IPS-11a (cell line): ENCODE results near the gene PLD5.
"Not testable (repeated sequence)": the region's sequence is repeated elsewhere in the genome, so short reads cannot be mapped to it uniquely, and the experiment has no call there.

ENCODE experiments used
- H3K4me3 ChIP-seq: one replicate; pipeline ENCODE4 v1.5.1; 2013; ENCODE audit warnings: low read depth, low read length, control low read depth

Gene PLD5

DNA sequence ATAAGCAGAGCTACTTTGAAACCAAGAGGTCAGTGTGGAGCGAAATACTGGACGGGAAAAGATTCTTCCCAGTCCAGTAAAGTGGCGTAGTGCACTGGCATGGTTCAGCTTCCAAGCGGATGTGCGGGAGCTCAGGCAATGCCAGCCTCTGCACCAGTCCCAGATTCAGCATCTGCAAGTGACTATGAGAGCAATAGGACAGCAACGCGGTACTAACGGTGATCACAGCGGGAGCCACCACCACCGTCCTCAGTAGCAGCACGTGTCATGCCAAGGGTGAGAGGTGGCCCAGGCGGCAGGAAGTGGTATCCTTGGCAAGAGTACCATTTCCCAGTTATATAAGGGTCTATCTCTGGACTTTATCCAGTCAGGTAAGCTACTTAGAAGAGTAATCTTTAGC is 17.8 kb downstream of the PLD5 start:
- no peak overlapping the region for H3K4me3 ChIP-seq

DNA sequence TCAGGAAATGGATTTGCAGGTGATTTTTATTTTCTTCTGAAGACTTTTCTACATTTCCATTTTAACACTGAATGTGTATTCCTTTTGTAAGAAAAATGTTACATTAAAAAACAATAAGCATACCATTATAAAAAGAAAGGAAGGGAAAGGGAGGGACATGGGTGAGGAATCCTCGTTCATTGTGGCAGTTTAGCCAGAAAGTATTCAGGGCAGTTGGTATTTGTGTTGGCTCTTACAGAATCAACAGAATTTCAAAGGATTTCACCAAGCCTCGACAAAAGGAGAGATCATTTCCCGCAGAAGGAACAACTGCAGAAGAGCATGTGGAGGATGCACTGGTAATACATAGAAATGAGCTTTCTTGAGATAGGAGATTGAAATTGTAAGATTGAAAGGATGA is 35.0 kb downstream of the PLD5 start:
- no peak overlapping the region for H3K4me3 ChIP-seq

DNA sequence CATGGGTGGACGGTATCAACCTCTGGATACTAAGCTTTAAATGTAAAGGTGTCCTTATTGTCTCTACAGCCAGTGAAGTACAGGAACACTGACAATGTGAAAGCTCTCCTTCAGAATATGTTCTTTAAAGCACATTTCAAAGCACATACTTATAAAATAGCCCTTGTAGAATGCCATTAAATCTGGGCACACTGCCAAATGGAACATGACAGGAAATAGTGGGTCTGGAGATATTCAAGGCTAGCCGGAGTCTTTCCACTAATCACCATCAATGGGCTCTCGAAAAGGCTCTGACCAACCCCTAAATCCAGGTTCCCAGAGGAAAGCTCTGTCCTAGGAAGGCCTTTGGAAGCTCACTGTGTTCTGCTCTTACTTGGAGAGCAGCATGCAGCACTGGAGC is 46.6 kb downstream of the PLD5 start:
- no peak overlapping the region for H3K4me3 ChIP-seq

DNA sequence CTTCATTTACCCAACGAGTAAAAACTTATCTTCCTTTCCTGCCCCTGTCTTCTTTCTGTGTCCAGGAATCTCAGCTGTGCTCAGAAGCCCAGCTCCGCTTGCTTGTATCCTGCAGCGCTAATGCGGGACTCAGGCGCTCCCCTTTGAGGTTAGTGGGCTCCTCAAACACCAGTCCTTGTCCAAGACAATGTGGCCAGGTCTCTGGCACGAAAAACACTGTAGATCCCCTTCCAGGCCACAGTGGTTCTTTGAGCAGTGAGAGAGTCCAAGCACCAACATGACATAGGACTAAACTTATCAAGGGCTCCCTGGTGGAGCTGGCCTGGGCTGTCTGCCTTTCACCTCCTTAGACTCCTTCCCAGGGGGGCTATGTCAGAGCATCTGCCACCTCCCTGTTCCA is 53.7 kb downstream of the PLD5 start:
- H3K4me3 ChIP-seq = no peak overlapping the region

DNA sequence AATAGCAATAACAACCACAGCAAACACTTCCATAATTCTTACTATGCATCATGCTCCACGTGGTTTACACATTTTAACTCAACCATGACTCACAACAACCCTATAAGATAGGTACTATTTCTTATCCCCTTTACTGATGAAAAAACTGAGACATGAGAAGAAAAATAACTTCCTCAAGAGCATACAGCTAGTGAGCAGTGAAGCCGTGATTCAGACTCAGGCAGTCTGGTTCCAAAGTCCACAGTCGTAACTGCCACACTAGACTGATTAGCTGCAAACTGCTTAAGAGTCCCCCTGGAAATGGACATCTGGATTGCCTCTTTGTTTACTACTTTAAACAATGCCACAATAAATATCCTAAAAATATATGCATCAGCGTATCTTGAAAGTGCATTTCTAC is 55.7 kb downstream of the PLD5 start:
- H3K4me3 ChIP-seq = no peak overlapping the region

DNA sequence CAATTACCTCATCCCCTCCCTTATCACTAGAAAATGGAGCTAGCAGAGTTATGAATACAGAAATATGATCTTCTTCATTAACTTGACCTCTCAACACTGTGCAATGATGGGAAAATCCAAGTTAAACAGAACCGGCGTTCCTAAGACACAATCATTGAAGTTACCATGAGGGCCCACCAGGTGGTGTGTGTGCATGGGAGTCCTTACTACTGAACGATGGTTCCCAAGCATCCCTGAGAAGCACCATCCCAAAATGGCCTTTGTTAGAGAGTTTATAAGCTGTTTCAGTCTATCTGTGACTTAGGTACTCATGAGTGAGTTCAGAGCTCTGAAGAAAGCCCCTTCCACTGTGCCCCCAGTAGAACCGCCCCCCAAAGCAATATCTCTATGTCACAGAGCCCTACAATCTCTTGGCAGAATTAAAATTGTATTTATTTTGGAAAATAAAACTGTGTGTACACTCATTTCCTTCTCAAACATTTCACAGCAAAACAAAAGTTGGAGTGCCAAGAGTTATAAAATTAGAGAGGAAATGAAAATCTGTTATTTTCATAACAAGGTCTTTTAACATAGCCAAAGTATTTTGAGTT is 56.8 kb downstream of the PLD5 start:
- no peak overlapping the region for H3K4me3 ChIP-seq

DNA sequence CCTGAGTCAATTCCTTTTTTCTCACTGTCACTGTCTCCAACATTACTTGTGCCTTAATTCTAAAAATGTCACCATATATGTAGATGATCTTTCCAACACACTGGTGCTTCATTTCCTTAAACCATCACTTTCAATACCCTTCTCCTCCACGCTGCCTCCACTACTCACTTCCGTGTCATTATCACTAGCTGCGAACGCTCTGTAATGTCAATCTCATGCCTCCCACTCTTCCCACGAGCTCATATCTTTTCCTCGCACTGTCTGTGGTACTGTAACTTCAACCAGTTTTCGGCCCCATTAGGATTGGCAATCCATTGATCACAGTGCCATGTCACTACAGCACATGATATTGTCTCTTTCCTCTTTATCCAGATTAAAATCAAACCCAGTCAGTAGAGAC is 61.6 kb downstream of the PLD5 start:
- H3K4me3 ChIP-seq = no peak overlapping the region

DNA sequence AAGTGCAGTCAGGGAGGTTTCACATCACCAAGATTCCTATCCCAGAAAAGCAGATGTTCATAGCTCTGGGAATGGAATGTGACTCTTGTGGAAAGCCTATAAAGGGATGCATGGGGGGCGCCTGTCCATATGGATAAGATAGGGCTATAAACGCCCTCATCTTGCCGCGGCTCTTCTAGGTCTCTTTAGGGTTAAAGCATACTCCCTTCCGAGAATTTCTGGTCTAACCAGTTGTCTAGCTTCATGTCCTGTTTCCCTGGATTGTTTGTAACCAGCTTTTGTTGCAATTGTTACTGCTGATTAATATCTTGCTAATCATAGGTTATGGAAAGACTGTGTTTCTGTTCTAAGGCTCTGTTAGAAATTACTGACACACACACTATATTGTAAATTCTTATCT is 64.8 kb downstream of the PLD5 start:
- H3K4me3 ChIP-seq = not testable (repeated sequence)

DNA sequence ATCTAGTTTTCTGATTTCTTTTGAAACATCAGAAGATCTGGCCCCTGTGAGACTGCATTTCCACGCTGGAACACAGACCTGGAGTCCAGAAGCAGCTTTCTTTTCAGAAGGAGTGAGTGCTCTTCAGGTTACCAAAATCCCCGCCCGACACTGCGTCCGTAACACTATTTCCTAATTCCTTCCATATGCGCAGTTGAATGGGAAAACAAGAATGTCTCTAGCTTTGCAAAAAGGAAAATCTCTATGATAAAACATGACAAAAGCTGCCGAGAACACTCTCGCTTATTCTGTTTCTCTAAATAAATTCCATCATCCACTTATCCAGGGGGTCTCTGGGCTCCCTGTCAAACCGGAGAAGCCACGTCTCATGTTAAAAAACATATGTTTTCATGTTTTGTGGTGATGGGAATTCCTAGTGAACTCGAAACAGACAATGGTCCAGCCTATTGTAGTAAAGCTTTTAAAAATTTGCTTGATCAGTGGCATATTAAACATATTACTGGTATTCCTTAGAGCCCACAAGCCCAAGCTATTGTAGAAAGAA is 67.7 kb downstream of the PLD5 start:
- H3K4me3 ChIP-seq = no peak overlapping the region

DNA sequence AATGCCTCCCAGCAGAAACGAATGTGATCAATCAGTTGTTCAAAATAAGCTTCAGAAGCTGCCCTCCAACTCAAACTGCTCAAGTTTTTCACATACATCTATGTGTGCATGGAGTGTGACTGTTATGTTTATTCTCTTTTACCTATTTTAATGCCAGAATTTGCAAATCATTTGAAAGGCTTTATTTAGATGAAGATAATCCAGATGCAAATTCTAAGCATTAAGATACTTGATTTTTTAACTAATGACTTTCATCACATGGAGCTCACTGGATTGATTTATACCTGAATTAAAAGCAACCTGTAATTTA is 69.5 kb downstream of the PLD5 start:
- no peak overlapping the region for H3K4me3 ChIP-seq

DNA sequence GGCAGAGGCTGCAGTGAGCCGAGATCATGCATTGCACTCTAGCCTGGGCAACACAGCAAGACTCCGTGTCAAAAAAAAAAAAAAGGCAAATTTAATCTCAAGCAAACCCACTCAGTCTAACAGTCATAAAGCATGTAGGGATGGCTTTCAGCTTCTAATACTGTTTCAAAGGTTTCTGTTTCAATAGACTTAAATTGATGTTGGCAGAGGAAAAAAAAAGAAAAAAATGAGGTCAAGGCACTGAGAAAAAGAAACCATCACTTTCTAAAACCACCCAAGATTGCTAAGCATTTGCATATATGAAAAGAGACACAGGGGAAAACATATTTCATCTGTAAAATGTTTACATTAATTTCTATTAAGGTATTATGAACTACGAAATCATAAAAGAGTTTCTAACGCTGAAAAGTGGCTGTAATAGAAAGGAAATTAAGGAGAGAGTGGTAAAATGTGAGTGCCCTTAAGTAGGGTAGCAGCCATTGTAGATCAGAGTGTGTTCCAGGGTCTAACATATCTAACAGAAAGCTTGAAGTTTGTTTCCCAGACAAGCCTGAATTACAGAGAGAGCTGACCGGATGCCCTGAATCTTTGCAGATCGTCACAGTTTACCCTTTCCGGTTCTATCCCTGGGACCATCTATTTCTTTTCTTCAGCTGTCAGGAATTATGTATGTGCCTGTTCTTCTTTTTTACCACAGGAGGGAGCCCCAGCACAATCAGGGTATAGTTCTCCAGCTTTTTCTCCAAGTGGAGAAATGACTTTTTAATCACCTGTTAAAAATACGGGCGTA is 70.0 kb downstream of the PLD5 start:
- H3K4me3 ChIP-seq = no peak overlapping the region

DNA sequence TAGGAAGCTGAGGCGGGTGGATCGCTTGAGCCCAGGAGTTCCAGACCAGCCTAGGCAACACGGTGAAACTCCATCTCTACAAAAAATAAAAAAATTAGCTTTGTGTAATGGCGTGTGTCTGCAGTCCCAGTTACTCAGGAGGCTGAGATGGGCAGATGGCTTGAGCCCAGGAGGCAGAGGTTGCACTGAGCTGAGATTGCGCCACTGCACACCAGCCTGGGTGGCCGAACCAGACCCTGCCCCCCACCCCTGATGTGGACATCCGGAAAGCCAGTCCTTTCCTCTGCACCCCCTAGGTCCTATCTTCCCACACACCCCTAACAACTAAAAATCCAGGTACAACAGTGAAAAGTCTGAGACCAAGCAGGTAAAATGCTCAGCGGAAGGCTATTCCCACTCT is 71.9 kb downstream of the PLD5 start:
- no peak overlapping the region for H3K4me3 ChIP-seq

DNA sequence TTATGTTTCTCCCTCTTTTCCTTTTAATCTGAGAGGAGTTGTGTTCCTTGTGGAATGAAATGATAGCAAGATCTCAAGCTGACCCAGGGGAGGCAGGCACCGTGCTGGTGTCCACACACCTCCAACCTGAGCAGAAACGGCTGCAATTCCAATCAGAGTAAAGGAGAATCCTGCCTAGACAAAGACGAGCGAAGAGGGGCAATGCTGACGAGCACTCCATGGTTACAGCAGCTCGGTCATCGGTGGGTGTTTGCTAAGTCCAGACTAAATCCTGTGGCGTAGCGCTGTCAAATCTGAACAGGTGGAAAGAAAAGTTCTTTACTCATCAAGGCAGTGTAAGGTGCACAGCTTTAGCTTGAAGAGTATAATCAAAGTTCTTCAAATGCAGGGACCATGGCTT is 74.8 kb downstream of the PLD5 start:
- H3K4me3 ChIP-seq = no peak overlapping the region

DNA sequence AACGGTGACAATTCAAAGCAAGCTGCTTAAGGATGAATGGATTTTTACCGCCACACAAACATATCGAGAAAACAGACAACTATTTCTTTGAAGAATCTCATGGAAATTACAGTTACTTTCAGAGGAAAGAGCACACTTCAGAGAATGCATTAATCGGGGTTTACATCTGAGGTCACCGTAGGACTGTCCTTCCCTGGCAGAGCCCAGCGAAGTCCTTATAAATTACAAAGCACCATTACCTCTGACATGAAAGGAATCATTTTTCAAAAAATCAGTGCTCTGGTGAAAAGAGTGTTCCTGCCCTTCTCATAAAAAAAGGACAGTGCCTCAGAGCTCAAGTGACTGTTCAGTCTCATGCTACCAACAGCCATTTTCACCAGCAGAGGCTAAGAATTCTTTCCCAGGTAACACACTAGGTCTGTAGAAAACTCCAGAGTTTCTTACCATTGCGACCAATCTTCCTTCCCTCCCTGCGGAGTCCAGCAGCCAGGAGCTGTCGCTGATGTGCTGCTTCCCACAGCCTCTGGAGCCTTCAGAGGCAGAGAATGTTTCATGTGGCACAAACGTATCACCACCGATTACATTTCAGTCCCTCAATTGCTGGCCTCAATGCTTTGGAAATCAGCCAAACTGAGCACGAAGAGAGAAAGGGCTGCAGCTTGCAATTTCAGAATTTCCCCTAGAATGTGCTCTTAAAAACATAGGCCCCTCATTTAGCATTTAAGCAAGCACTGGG is 75.4 kb downstream of the PLD5 start:
- H3K4me3 ChIP-seq = no peak overlapping the region

DNA sequence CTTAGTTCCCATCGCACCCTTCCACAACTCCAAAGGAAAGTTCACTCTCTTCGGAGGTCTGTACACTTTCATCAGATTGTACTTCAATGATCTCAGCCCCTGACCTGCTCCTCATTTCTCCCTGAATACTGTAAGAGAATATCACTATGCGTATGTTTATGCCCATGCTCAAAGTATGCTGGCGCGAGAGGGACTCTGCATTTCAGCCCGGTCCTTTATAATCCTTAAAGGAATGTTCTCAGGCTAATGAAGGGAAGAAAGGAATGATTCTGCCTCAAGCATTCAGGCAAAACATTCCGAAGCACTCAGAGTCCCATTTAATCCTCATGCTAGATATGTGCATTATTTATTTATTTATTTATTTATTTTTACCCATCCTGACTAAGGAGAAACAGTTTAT is 76.8 kb downstream of the PLD5 start:
- H3K4me3 ChIP-seq = no peak overlapping the region

DNA sequence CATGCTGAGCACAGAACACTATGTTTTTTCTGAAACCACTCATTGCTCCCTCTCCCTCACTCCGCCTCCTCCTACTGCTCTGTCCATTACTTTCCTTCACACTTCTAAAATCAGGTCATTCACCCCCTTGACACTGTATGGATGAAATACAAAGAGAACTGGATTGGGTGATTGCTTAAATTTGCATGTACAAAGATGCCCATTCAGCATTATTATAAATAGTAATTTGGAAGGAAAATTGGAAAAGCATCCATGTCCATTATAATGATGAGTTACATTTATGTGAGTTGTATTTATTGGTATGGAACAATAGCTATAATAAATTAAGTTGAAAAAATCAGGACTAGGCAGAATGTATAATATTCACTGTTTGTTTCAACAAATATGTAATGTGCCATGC is 83.7 kb downstream of the PLD5 start:
- H3K4me3 ChIP-seq = no peak overlapping the region

DNA sequence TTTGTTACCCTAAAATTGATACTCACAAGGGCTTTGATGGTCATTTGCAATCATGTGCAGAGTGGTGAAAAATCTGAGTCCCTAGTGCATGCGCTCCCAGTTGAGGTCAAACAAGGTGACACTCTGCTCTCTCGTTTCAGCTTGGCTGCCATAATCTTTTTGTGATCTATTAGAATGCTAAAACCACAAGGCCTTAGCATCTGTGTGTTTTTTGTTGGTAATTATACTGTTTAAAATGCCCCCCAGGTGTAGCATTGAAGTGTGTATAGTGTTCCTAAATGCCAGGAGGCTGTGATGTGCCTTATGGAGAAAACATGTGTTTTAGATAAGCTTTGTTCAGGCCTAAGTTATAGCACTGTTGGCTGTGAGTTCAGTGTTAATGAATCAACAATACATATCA is 89.3 kb downstream of the PLD5 start:
- no peak overlapping the region for H3K4me3 ChIP-seq

DNA sequence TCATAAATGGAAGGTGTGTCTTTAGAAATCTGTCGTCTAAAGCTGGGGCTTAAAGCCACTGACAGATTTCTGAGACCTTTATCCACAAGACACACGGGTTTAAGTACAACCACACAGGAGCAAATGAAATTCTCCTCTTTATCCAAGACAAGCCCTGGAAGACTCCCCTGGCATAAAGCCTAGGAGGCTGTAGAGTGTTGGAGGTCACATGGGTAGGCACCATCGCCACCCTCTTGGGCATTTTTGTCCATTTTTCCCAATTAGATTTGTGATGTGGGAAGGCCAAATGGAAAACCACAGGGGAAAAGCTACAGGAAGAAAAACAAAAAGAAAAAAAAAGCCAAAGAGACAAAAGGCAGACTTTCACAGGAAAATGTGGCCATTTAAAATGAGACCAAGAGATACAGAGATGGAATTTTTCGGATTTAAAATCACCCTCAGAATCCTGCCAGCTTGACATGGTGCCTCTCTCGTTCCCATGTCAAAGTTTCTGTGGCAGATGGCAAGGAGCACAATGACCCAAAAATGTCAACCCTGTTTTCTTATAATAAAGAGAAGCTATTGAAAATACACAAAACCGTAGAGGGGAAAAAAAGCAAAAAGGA is 91.9 kb downstream of the PLD5 start:
- no peak overlapping the region for H3K4me3 ChIP-seq

DNA sequence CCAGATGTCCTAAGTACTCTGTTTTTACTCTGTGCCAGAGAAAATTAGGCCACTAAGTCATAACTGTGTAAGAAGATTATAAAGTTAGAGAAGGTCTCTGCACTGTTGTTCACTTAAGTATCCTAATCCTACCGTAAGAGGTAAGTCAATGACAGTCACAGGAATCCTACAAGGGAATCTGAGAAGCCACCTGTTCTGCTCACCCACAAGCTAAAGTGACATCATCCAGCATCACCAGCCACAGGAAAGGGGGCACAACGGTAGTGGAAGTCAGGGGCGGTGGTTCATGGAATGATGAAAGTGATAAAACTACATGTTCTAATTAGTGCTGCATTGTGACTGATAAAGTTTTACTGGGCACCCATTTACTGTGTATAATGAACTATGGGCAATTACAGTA is 92.7 kb downstream of the PLD5 start:
- no peak overlapping the region for H3K4me3 ChIP-seq

DNA sequence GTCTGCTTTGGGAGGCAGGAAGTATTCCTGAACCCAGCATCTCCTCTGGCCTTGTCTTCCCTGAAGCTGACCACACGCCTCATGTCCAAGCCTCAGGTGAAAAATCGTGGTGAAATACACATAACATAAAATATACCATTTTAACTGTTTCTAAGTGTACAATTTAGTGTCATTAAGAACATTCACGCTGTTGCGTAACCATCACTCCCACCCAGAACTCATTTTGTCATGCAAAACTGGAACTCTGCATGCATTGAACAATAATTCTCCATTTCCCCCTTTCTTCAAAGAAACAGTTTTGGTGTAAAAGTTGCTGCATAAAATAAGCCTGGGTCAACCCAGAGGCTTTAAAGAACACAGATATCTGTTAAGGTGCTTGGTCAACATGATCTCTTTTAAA is 93.5 kb downstream of the PLD5 start:
- H3K4me3 ChIP-seq = no peak overlapping the region

DNA sequence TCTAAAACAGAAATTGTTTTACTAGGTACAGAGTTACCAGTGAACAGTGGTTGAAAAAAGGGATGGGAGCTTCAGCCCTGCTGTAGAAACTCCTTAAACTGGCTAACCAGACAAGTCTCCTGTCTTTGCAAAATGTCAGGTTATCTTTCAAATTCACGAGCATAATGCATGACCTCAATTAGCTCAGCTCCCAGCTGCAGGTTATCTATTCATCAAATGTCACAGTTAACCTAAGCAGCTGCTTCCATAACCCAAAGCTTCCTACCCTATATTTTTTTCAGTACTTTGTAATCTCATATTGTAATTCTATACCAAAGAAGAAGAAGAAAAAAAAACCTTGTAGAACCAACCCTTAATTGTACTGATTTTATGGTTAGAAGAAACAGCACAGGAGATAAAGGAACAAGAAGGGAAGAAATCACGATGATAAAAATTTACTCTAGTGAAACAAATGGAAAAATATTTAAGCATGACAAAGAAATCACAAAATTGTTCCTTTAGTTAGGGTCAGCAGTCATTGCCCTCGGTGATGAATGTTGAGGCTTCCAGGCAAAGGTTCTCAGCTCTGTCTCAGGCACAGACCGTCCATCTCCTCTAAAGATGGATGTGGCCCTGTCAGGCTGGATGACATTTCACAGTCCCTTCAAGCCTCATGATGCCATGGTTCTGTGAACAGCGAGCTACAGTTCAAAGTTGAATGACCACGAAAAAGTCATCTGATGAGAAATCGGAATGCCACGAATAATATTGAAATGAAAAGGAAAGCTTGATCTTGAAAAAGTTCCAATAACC is 95.9 kb downstream of the PLD5 start:
- H3K4me3 ChIP-seq = no peak overlapping the region
